HL-60 (cell line): Measurements from ENCODE around the gene OTUB1.

Experiments used
- GABPA ChIP-seq: IDR thresholded peaks from 2 replicates; pipeline ENCODE4 v1.6.1; 2012; ENCODE audit warnings: low read depth
- POLR2AphosphoS5 ChIP-seq: IDR thresholded peaks from 2 replicates; pipeline ENCODE4 v1.6.1; 2012; ENCODE audit warnings: low read depth
- SPI1 ChIP-seq: IDR thresholded peaks from 2 replicates; pipeline ENCODE4 v1.6.1; 2012; ENCODE audit warnings: low read depth, mild to moderate bottlenecking, borderline replicate concordance
- TF ChIP-seq, protein P1 (sequence below): IDR thresholded peaks from one replicate; pipeline ENCODE4 v1.5.1; 2011; ENCODE audit warnings: low read length, control low read depth, inconsistent platforms; ENCODE audit not compliant: insufficient read depth
- TF ChIP-seq, protein P2 (sequence below): IDR thresholded peaks from 2 replicates; pipeline ENCODE4 v1.6.1; 2012; ENCODE audit warnings: low read depth; ENCODE audit not compliant: insufficient replicate concordance

DNA sequence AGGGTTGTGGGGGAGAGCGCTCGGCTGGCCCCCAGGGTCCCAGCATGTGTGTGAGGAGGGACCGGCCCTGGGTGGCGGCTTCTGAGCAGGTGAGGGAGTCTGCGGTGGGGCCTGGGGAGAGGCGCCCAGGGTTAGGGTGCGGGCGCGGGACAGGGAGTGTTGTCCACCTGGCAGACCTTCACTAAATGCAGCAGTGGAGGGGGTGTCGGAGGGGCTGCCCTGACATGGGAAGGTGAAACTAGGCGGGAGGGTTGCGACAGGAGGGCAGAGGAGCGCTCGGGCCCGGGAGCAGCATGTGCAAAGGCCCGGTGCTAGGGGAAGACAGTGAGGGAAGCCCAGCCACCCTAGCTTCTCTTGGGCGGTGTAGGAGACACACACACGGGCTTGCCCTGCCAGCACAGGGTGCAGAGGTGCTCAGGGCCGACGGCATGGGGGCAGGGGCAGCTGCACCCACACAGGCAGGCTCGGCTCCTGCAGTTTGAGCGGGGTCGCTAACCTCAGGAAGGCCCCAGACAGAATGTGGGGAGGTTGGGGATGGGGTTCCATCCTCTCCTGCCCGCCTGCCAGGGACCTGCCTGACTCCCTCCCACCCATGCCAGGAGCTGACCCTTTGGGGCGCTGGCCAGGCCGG, 22.2 kb downstream of the OTUB1 start:
- TF ChIP-seq, protein P1, sequence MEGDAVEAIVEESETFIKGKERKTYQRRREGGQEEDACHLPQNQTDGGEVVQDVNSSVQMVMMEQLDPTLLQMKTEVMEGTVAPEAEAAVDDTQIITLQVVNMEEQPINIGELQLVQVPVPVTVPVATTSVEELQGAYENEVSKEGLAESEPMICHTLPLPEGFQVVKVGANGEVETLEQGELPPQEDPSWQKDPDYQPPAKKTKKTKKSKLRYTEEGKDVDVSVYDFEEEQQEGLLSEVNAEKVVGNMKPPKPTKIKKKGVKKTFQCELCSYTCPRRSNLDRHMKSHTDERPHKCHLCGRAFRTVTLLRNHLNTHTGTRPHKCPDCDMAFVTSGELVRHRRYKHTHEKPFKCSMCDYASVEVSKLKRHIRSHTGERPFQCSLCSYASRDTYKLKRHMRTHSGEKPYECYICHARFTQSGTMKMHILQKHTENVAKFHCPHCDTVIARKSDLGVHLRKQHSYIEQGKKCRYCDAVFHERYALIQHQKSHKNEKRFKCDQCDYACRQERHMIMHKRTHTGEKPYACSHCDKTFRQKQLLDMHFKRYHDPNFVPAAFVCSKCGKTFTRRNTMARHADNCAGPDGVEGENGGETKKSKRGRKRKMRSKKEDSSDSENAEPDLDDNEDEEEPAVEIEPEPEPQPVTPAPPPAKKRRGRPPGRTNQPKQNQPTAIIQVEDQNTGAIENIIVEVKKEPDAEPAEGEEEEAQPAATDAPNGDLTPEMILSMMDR = no peak
- TF ChIP-seq POLR2AphosphoS5 (no peak), SPI1 (no peak), GABPA (no peak)
- TF ChIP-seq, protein P2, sequence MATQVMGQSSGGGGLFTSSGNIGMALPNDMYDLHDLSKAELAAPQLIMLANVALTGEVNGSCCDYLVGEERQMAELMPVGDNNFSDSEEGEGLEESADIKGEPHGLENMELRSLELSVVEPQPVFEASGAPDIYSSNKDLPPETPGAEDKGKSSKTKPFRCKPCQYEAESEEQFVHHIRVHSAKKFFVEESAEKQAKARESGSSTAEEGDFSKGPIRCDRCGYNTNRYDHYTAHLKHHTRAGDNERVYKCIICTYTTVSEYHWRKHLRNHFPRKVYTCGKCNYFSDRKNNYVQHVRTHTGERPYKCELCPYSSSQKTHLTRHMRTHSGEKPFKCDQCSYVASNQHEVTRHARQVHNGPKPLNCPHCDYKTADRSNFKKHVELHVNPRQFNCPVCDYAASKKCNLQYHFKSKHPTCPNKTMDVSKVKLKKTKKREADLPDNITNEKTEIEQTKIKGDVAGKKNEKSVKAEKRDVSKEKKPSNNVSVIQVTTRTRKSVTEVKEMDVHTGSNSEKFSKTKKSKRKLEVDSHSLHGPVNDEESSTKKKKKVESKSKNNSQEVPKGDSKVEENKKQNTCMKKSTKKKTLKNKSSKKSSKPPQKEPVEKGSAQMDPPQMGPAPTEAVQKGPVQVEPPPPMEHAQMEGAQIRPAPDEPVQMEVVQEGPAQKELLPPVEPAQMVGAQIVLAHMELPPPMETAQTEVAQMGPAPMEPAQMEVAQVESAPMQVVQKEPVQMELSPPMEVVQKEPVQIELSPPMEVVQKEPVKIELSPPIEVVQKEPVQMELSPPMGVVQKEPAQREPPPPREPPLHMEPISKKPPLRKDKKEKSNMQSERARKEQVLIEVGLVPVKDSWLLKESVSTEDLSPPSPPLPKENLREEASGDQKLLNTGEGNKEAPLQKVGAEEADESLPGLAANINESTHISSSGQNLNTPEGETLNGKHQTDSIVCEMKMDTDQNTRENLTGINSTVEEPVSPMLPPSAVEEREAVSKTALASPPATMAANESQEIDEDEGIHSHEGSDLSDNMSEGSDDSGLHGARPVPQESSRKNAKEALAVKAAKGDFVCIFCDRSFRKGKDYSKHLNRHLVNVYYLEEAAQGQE = no peak
